Measurements from ENCODE around the gene ABR.

DNA sequence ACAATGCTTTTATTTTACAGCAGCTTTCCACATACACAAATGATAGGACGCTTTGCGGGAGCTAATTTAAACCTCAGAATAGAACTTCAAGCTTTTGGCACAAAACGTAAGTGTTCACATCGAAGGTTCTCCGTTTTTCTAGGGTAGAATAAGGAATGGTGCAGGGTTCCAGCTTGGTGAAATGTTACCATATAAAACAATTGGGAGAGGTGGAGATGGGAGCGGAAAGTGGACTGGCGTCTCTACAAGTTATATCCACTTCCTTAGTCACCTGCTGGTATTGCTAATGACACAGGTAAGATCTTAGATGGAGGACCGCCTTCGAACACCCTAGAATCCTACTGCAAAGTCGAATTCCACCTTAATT is 198.5 kb downstream of the ABR start:
- TF ChIP-seq, protein P1, sequence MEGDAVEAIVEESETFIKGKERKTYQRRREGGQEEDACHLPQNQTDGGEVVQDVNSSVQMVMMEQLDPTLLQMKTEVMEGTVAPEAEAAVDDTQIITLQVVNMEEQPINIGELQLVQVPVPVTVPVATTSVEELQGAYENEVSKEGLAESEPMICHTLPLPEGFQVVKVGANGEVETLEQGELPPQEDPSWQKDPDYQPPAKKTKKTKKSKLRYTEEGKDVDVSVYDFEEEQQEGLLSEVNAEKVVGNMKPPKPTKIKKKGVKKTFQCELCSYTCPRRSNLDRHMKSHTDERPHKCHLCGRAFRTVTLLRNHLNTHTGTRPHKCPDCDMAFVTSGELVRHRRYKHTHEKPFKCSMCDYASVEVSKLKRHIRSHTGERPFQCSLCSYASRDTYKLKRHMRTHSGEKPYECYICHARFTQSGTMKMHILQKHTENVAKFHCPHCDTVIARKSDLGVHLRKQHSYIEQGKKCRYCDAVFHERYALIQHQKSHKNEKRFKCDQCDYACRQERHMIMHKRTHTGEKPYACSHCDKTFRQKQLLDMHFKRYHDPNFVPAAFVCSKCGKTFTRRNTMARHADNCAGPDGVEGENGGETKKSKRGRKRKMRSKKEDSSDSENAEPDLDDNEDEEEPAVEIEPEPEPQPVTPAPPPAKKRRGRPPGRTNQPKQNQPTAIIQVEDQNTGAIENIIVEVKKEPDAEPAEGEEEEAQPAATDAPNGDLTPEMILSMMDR (IDR thresholded peaks at IDR 0.05): no peak
- no peak for TF ChIP-seq POLR2A (IDR thresholded peaks at IDR 0.05)

Measured in right lobe of liver (tissue), 4 donors.